Keratinocyte (primary cell): ENCODE results near the gene NRXN2. TPM values are rescaled to one million over a fixed set of nuclear protein-coding genes. Genes with fewer than 3 reads are reported as not detected.

ENCODE experiments used
- DNase-seq: peaks from one replicate; pipeline ENCODE4 v3.0.0-alpha.2; 2011; ENCODE audit warnings: low read depth, missing footprints, low spot score
- FAIRE-seq: peaks from 2 replicates; lab custom pipeline; 2011; peaks lifted over from hg19 to GRCh38; lab: Jason Lieb, UNC
- H2AFZ ChIP-seq: 2 replicates; pipeline ENCODE4 v1.6.0; 2012; ENCODE audit warnings: low read length, control low read depth, inconsistent platforms; ENCODE audit not compliant: control insufficient read depth
- H3K27ac ChIP-seq: 2 replicates; pipeline ENCODE4 v1.5.1; 2011; ENCODE audit warnings: low read length; ENCODE audit not compliant: control insufficient read depth, insufficient read depth
- H3K27me3 ChIP-seq: 3 replicates; pipeline ENCODE4 v1.6.0; 2011; ENCODE audit warnings: low read length; ENCODE audit not compliant: control insufficient read depth, insufficient read depth; ENCODE audit errors: extremely low read depth
- H3K36me3 ChIP-seq, 2 experiments: 2 replicates in 1 of 2; 3 replicates in 1 of 2; pipeline ENCODE4 v1.5.1; 2011; ENCODE audit warnings: low read length in 2 of 2, mild to moderate bottlenecking in 1 of 2; ENCODE audit not compliant: control insufficient read depth in 2 of 2, insufficient read depth in 2 of 2; ENCODE audit errors: extremely low read depth in 1 of 2
- H3K4me1 ChIP-seq: 3 replicates; pipeline ENCODE4 v1.5.1; 2011; ENCODE audit warnings: low read length; ENCODE audit not compliant: control insufficient read depth, insufficient read depth; ENCODE audit errors: extremely low read depth
- H3K4me2 ChIP-seq: 3 replicates; pipeline ENCODE4 v1.6.0; 2011; ENCODE audit warnings: low read depth, low read length; ENCODE audit not compliant: control insufficient read depth, insufficient read depth; ENCODE audit errors: extremely low read depth
- H3K4me3 ChIP-seq, 3 experiments: fragments of 200-600 bp in 1 of 3; sonication (generic) in 1 of 3; 2 replicates in 2 of 3; 3 replicates in 1 of 3; pipeline ENCODE4 v1.5.1; 2011 to 2016; ENCODE audit warnings: low read length in 3 of 3, mild to moderate bottlenecking in 3 of 3, control low read depth in 2 of 3, inconsistent platforms in 1 of 3, low read depth in 1 of 3, mixed read lengths in 1 of 3, mixed run types in 1 of 3, moderate library complexity in 1 of 3; ENCODE audit not compliant: control insufficient read depth in 2 of 3, insufficient read depth in 2 of 3; ENCODE audit errors: extremely low read depth in 1 of 3
- H3K79me2 ChIP-seq: 2 replicates; pipeline ENCODE4 v1.6.0; 2012; ENCODE audit warnings: low read length; ENCODE audit not compliant: control insufficient read depth, insufficient read depth
- H3K9ac ChIP-seq: 3 replicates; pipeline ENCODE4 v1.6.0; 2011; ENCODE audit warnings: low read length; ENCODE audit not compliant: control insufficient read depth, insufficient read depth; ENCODE audit errors: extremely low read depth
- H3K9me1 ChIP-seq: 3 replicates; pipeline ENCODE4 v1.6.0; 2011; ENCODE audit warnings: low read length; ENCODE audit not compliant: control insufficient read depth, insufficient read depth; ENCODE audit errors: extremely low read depth
- H3K9me3 ChIP-seq: 2 replicates; pipeline ENCODE4 v1.5.1; 2012; ENCODE audit warnings: low read depth, low read length; ENCODE audit not compliant: control insufficient read depth
- H4K20me1 ChIP-seq: 3 replicates; pipeline ENCODE4 v1.6.0; 2011; ENCODE audit warnings: low read length; ENCODE audit not compliant: control insufficient read depth, insufficient read depth; ENCODE audit errors: extremely low read depth
- EZH2 ChIP-seq: IDR thresholded peaks from one replicate; pipeline ENCODE4 v1.6.1; 2012; ENCODE audit warnings: inconsistent platforms, mild to moderate bottlenecking, low read length, moderate library complexity
- dilution Hi-C: fragments of 300-500 bp; cut with MboI; formaldehyde crosslinking; loops from one replicate; pipeline ENCODE4 v1.7.0; 2020; ENCODE audit warnings: low sequenced_read_pairs; ENCODE audit not compliant: extremely low pct_ligation_motif_present
- polyA plus RNA-seq, 5 experiments: library from polyadenylated mRNA; depleted of rRNA in 3 of 5; stranded (reverse) in 3 of 5; stranded (forward) in 1 of 5; unstranded in 1 of 5; fragments of >200 nt; gene quantifications; 1 replicate in 1 of 5; 2 replicates in 3 of 5; 3 replicates in 1 of 5; pipeline versions ENCODE4 v1.2.1 to v1.2.3, GENCODE V29; 2011 to 2012; ENCODE audit warnings: missing spikeins in 2 of 5, low read depth in 1 of 5, low replicate concordance in 1 of 5
- TF ChIP-seq, protein P1 (sequence below), 3 experiments: IDR thresholded peaks in 1 of 3; conservative IDR thresholded peaks in 1 of 3; optimal IDR thresholded peaks in 1 of 3; 2 replicates in 2 of 3; 3 replicates in 1 of 3; pipeline versions ENCODE3 to v1.5.1; 2011; ENCODE audit warnings: low read length in 3 of 3, mild to moderate bottlenecking in 3 of 3, moderate library complexity in 2 of 3, control low read depth in 1 of 3, inconsistent platforms in 1 of 3; ENCODE audit not compliant: insufficient read depth in 2 of 3; ENCODE audit errors: extremely low read depth in 1 of 3

The NRXN2 gene
- polyA plus RNA-seq, 1 donor (not counting 4 experiments of a cell fraction or from before 2014, with no cell fraction given): not detected

- Histone ChIP-seq H3K36me3 (no peaks in the 10 kb centered on the region), H3K79me2 (no peaks in the 10 kb centered on the region), H4K20me1 (no peaks in the 10 kb centered on the region), H3K4me1 (no peaks in the 10 kb centered on the region), H3K9ac (no peak overlapping the region), H3K4me3 (no peak overlapping the region), H3K27me3 (peaks cover 51% of the 10 kb centered on the region), H2AFZ (no peak overlapping the region), H3K27ac (no peak overlapping the region), H3K9me3 (no peaks in the 10 kb centered on the region), H3K9me1 (no peaks in the 10 kb centered on the region), H3K4me2 (no peak overlapping the region)
- dilution Hi-C loops: no loop called here
- FAIRE-seq (no peak), DNase-seq (no peak)
- no peak for TF ChIP-seq EZH2
- TF ChIP-seq, protein P1, sequence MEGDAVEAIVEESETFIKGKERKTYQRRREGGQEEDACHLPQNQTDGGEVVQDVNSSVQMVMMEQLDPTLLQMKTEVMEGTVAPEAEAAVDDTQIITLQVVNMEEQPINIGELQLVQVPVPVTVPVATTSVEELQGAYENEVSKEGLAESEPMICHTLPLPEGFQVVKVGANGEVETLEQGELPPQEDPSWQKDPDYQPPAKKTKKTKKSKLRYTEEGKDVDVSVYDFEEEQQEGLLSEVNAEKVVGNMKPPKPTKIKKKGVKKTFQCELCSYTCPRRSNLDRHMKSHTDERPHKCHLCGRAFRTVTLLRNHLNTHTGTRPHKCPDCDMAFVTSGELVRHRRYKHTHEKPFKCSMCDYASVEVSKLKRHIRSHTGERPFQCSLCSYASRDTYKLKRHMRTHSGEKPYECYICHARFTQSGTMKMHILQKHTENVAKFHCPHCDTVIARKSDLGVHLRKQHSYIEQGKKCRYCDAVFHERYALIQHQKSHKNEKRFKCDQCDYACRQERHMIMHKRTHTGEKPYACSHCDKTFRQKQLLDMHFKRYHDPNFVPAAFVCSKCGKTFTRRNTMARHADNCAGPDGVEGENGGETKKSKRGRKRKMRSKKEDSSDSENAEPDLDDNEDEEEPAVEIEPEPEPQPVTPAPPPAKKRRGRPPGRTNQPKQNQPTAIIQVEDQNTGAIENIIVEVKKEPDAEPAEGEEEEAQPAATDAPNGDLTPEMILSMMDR (optimal IDR thresholded peaks at IDR 0.05 in 1 of 3, IDR thresholded peaks at IDR 0.05 in 1 of 3, conservative IDR thresholded peaks at IDR 0.05 in 1 of 3; ENCODE audit: extremely low read depth in 1 of 3, insufficient read depth in 2 of 3, low read length in 3 of 3): no peak
Measured at GRCh38 chr11:64694821-64695365, 28.1 kb downstream of the NRXN2 start.

DNA sequence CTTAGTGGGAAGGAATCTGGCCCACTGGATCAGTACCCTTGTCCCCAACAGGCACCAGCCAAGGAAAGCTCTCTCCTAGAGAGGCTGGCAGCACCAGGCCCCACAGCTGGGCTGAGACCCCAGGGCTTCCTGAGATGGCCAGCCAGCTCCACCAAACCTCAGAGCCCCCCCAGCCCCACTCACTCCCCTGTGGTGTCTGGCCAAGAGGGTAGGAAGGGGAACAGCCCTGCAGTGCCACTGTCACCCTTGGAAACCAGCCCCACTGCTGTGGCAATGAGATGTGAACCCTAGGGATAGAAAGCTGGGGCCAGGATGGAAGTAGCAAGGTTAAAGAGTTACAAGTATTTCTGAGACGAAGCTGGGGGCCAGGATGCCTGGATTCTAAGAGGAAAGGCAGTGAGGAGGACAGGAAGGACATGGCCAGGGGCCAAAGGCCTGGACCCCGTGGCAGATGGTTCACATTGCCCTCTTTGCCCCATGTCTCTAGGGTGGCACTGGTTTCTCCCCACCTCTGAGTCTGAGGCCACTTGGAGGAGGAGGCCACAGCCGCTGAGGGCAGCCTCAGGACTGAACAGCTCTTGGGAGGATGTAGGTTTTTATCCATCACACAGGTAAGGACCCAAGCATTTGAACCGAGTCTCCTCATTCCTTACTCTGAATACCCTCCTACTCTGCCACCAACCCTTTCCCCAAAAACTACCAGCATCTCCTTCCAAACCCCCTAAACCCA, 28.8 kb downstream of the NRXN2 start:
- dilution Hi-C loops: no loop called here
- Histone ChIP-seq H3K9me3 (no peaks in the 10 kb centered on the region), H3K36me3 (no peaks in the 10 kb centered on the region), H3K4me1 (no peaks in the 10 kb centered on the region), H3K27me3 (peaks cover 51% of the 10 kb centered on the region), H4K20me1 (no peaks in the 10 kb centered on the region), H3K9me1 (no peaks in the 10 kb centered on the region), H2AFZ (no peak overlapping the region), H3K27ac (no peak overlapping the region), H3K4me3 (no peak overlapping the region), H3K4me2 (no peak overlapping the region), H3K79me2 (no peaks in the 10 kb centered on the region), H3K9ac (no peak overlapping the region)
- no peak for FAIRE-seq
- DNase-seq: no peak
- no peak for TF ChIP-seq EZH2
- TF ChIP-seq, protein P1 (optimal IDR thresholded peaks at IDR 0.05 in 1 of 3, IDR thresholded peaks at IDR 0.05 in 1 of 3, conservative IDR thresholded peaks at IDR 0.05 in 1 of 3; ENCODE audit: extremely low read depth in 1 of 3, insufficient read depth in 2 of 3, low read length in 3 of 3): no peak
